SK-N-MC (cell line): ENCODE results near the gene SLC36A3.
"Not testable (repeated sequence)": the region's sequence is repeated elsewhere in the genome, so short reads cannot be mapped to it uniquely, and the experiment has no call there.

ENCODE experiments used
- DNase-seq: peaks from one replicate; pipeline ENCODE4 v3.0.0-alpha.2; 2011; ENCODE audit warnings: low read depth, low spot score
- H3K27ac ChIP-seq: fragments of 200-600 bp; sonication (generic); 2 replicates; pipeline ENCODE4 v1.5.1; 2016; ENCODE audit warnings: mixed run types
- H3K36me3 ChIP-seq: fragments of 200-600 bp; sonication (generic); 2 replicates; pipeline ENCODE4 v1.6.1; 2017; ENCODE audit warnings: antibody characterized with exemption, low read length, mixed read lengths; ENCODE audit not compliant: insufficient read depth
- H3K4me3 ChIP-seq: fragments of 200-600 bp; sonication (generic); 2 replicates; pipeline ENCODE4 v1.5.1; 2016
- H3K9ac ChIP-seq: fragments of 200-600 bp; sonication (generic); 2 replicates; pipeline ENCODE4 v1.8.0; 2017; ENCODE audit warnings: mixed run types, mixed read lengths; ENCODE audit not compliant: insufficient read length
- H3K9me3 ChIP-seq: fragments of 200-600 bp; sonication (generic); 2 replicates; pipeline ENCODE4 v1.6.1; 2017; ENCODE audit warnings: low read depth, mild to moderate bottlenecking, antibody characterized with exemption, low read length, moderate library complexity, mixed read lengths
- EZH2 ChIP-seq: fragments of 200-600 bp; sonication (generic); IDR thresholded peaks from one replicate; pipeline ENCODE4 v1.6.1; 2017; ENCODE audit warnings: antibody characterized with exemption
- FOXP2 ChIP-seq: optimal IDR thresholded peaks from 2 replicates; pipeline ENCODE3; 2011; ENCODE audit warnings: mild to moderate bottlenecking, moderate library complexity; ENCODE audit not compliant: insufficient read depth; ENCODE audit errors: extremely low read length, control extremely low read depth
- POLR2AphosphoS5 ChIP-seq: IDR thresholded peaks from 2 replicates; pipeline ENCODE4 v1.6.1; 2012; ENCODE audit warnings: mild to moderate bottlenecking, low read depth, low read length, borderline replicate concordance

Gene SLC36A3

GRCh38 chr5:151243564-151243963 is 60.0 kb downstream of the SLC36A3 start:
- no peak overlapping the region for H3K4me3 ChIP-seq
- H3K9ac ChIP-seq, result no peak overlapping the region
- H3K36me3 ChIP-seq, result no peaks in the 10 kb centered on the region
- no peak for TF ChIP-seq POLR2AphosphoS5
- TF ChIP-seq FOXP2, result no peak
- no peak for TF ChIP-seq EZH2
- no peak overlapping the region for H3K27ac ChIP-seq
- no peaks in the 10 kb centered on the region for H3K9me3 ChIP-seq
- no peak for DNase-seq

GRCh38 chr5:151243127-151243526 is 60.4 kb downstream of the SLC36A3 start:
- no peak for TF ChIP-seq FOXP2
- no peak for TF ChIP-seq EZH2
- no peak for TF ChIP-seq POLR2AphosphoS5
- Histone ChIP-seq H3K36me3 (no peaks in the 10 kb centered on the region), H3K9ac (no peak overlapping the region), H3K27ac (no peak overlapping the region), H3K9me3 (no peaks in the 10 kb centered on the region), H3K4me3 (no peak overlapping the region)
- no peak for DNase-seq

- DNase-seq, result no peak
- H3K9me3 ChIP-seq, result no peaks in the 10 kb centered on the region
- no peak overlapping the region for H3K9ac ChIP-seq
- no peak overlapping the region for H3K27ac ChIP-seq
- TF ChIP-seq POLR2AphosphoS5 (no peak), EZH2 (no peak), FOXP2 (no peak)
- H3K36me3 ChIP-seq, result no peaks in the 10 kb centered on the region
- no peak overlapping the region for H3K4me3 ChIP-seq
Observed at GRCh38 chr5:151240924-151241635, 62.5 kb downstream of the SLC36A3 start.

DNA sequence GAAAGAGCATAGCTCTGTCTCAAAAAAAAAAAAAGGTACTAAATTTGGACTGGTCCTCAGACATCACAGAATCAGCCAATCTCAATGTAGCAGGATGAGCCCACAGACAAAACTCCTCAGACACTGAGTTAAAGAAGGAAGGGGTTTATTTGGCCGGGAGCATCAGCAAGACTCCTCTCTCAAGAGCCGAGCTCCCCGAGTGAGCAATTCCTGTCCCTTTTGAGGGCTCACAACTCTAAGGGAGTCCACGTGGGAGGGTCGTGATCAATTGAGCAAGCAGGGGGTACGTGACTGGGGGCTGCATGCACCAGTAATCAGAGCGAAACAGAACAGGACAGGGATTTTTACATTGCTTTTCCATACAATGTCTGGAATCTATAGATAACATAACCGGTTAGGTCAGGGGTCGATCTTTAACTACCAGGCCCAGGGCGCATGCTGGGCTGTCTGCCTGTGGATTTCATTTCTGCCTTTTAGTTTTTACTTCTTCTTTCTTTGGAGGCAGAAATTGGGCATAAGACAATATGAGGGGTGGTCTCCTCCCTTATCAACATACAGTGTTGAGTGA is 63.2 kb downstream of the SLC36A3 start:
- not testable (repeated sequence) for DNase-seq, H3K9me3 ChIP-seq, H3K9ac ChIP-seq, H3K27ac ChIP-seq, H3K36me3 ChIP-seq, H3K4me3 ChIP-seq

- DNase-seq, result no peak
- H3K9ac ChIP-seq, result no peak overlapping the region
- no peaks in the 10 kb centered on the region for H3K36me3 ChIP-seq
- no peak overlapping the region for H3K4me3 ChIP-seq
- H3K27ac ChIP-seq, result no peak overlapping the region
- no peak for TF ChIP-seq POLR2AphosphoS5
- TF ChIP-seq EZH2, result no peak
- H3K9me3 ChIP-seq, result no peaks in the 10 kb centered on the region
Observed at GRCh38 chr5:151239237-151239861, 64.2 kb downstream of the SLC36A3 start.

- H3K36me3 ChIP-seq, result no peaks in the 10 kb centered on the region
- no peaks in the 10 kb centered on the region for H3K9me3 ChIP-seq
- TF ChIP-seq FOXP2 (no peak), EZH2 (no peak), POLR2AphosphoS5 (no peak)
- H3K27ac ChIP-seq, result no peak overlapping the region
- no peak for DNase-seq
- no peak overlapping the region for H3K4me3 ChIP-seq
- H3K9ac ChIP-seq, result no peak overlapping the region
Observed at GRCh38 chr5:151238303-151238741, 65.2 kb downstream of the SLC36A3 start.

DNA sequence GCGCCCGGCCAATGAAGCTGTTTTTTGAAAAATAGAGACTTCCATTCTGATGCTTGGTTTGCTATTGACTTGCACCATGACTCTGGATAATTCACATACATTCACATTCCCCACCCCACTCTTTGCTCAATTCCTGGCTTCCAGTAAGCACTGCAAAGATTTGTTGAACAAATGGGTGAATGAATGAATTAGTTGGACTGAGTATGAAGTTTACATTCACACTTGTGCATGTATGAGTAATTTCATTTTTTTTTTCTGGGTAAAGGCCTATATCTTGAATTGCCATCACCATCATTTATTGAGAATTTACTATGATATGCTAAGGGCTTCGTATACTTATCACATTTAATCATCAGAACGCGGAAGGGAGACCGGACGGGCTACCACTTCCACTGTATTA is 65.9 kb downstream of the SLC36A3 start:
- TF ChIP-seq FOXP2, result no peak
- TF ChIP-seq POLR2AphosphoS5, result no peak
- TF ChIP-seq EZH2, result no peak
- no peaks in the 10 kb centered on the region for H3K9me3 ChIP-seq
- no peak overlapping the region for H3K9ac ChIP-seq

DNA sequence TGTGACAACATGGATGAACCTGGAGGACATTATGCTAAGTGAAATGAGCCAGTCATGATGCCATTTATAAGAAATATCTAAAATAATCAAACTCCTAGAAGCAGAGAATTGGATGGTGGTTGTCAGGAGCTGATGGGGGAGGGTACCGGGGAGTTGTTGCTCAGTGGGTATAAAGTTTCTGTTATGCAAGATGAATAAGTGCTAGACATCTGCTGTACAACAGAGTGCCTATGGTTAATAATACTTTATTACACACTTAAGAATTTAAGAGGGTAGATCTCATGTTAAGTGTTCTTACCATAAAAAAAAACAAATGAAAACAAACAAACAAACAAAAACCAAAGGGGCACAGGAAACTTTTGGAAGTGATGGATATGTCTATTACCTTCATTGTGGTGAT is 66.7 kb downstream of the SLC36A3 start:
- no peaks in the 10 kb centered on the region for H3K36me3 ChIP-seq
- H3K9me3 ChIP-seq, result no peaks in the 10 kb centered on the region
- no peak overlapping the region for H3K4me3 ChIP-seq
- H3K9ac ChIP-seq, result no peak overlapping the region
- no peak for DNase-seq
- no peak overlapping the region for H3K27ac ChIP-seq
- TF ChIP-seq EZH2 (no peak), POLR2AphosphoS5 (no peak), FOXP2 (no peak)

More for the DNA sequence above, 65.9 kb downstream of the SLC36A3 start:
- DNase-seq, result no peak
- H3K4me3 ChIP-seq, result no peak overlapping the region
- no peak overlapping the region for H3K27ac ChIP-seq
- H3K36me3 ChIP-seq, result no peaks in the 10 kb centered on the region

GRCh38 chr5:151235239-151235571 is 68.4 kb downstream of the SLC36A3 start:
- H3K36me3 ChIP-seq, H3K9ac ChIP-seq, H3K27ac ChIP-seq, DNase-seq, H3K9me3 ChIP-seq, H3K4me3 ChIP-seq: not testable (repeated sequence)
